ENCODE results near the gene TRAPPC1. TPM values are rescaled to one million over a fixed set of nuclear protein-coding genes. Genes with fewer than 3 reads are reported as not detected.

The TRAPPC1 gene, protein sequence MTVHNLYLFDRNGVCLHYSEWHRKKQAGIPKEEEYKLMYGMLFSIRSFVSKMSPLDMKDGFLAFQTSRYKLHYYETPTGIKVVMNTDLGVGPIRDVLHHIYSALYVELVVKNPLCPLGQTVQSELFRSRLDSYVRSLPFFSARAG
- total RNA-seq (2012; rRNA removed) (31.4 and 50.4 TPM in 2 replicates), polyA plus RNA-seq (2012; rRNA removed) (303 and 341 TPM in 2 replicates), Bru-seq, nascent RNA (percentile 89 among the genes with signal in this experiment), BruChase-seq, experiment 1, labeled RNA remaining after a 6-hour chase (percentile 88 among the genes with signal in this experiment), BruChase-seq, experiment 2, labeled RNA remaining after a 2-hour chase (percentile 84 among the genes with signal in this experiment)
- 541 and 542 TPM in 2 replicates for polyA plus RNA-seq (2012; cell fraction: cytosol; rRNA removed)
- 96.2 and 138 TPM in 2 replicates for polyA plus RNA-seq (2012; cell fraction: nucleus; rRNA removed; ENCODE audit: low replicate concordance)
- long read RNA-seq, transcript TRAPPC1-201 (4 exons, 811 nt) = major isoform, 33 of 49 reads
- long read RNA-seq, partial matches to known transcripts = 6 of 49 reads
- long read RNA-seq, other reads (novel, unspliced or antisense) = 5 of 49 reads

DNA sequence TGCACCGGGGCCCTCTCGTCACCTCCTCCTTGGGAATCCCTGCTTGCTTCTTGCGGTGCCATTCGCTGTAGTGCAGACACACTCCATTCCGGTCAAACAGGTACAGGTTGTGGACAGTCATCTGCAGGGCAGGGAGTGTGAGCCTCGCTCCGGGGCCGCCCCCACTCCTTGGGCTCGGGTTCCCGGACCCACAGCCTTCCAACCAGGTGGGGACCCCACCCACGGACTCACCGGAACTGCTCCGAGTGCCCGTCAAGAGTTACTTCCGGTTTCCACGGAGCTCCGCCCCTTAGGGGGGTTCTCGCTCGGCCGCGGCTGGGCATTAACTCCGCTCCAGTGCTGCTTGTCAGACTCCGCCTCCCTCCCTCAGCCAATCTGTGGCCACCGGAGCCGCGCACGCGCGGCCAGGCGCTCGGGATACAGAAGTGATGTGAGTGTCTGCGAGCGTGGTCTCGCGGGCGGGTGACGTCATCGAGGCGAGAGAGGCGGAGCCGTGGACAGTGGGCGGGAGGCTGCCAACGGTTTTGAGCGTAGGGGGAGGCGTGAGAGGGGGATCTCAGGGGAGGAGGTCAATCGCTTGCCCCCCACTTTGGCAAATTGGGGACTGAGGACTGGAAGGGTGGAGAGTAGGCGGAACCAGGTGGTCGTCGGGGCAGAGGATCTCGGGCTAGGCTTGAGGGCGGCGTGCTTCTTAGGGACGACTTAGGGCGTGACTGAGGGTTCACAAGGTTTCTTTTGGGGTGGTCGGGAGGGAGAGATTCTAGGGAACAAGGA is at the start of gene TRAPPC1, which contains the start of gene CNTROB:
TSS of gene TRAPPC1 (minus strand) at position 238 of the 774 bp plus-strand sequence. CDS start at position 121, 117 bp downstream.
TSS of gene CNTROB (plus strand) at position 498 of the 774 bp plus-strand sequence. CDS start 874 bp downstream, outside the sequence.
- POLR2A ChIA-PET (ENCODE audit: unreplicated experiment) = interaction anchor here (0.6 to 1.0 kb wide), 3 partner anchors 14 to 16 kb away, joined by 4 to 9 read pairs (median 6); partner anchors contain the start of gene RNF227
- peak within 1 kb of the TSS; percentile 83 for H2BK5ac ChIP-seq (ENCODE audit: low read depth, low read length, poor library complexity, severe bottlenecking)
- TF ChIP-seq RCOR1 (IDR thresholded peaks at IDR 0.05; ENCODE audit: insufficient replicate concordance, low read length) (no peak), MAFK (IDR thresholded peaks at IDR 0.05; ENCODE audit: low read depth, low read length) (no peak), POLR2A (IDR thresholded peaks at IDR 0.05; ENCODE audit: low read depth, low read length) (peak; percentile 77; the same call in 1 of the 2 replicates), CHD1 (IDR thresholded peaks at IDR 0.05; ENCODE audit: low read depth, low read length) (no peak), FOS (IDR thresholded peaks at IDR 0.05; ENCODE audit: low read depth, low read length) (peak; percentile 72), RAD21 (IDR thresholded peaks at IDR 0.05; ENCODE audit: low read length) (no peak), MAZ (IDR thresholded peaks at IDR 0.05; ENCODE audit: borderline replicate concordance, low read depth, low read length) (peak; percentile 75; the same call in 1 of the 2 replicates), BHLHE40 (IDR thresholded peaks at IDR 0.05; ENCODE audit: low read depth, low read length) (peak; percentile 60; the same call in 1 of the 2 replicates)
- TF ChIP-seq, protein P1, sequence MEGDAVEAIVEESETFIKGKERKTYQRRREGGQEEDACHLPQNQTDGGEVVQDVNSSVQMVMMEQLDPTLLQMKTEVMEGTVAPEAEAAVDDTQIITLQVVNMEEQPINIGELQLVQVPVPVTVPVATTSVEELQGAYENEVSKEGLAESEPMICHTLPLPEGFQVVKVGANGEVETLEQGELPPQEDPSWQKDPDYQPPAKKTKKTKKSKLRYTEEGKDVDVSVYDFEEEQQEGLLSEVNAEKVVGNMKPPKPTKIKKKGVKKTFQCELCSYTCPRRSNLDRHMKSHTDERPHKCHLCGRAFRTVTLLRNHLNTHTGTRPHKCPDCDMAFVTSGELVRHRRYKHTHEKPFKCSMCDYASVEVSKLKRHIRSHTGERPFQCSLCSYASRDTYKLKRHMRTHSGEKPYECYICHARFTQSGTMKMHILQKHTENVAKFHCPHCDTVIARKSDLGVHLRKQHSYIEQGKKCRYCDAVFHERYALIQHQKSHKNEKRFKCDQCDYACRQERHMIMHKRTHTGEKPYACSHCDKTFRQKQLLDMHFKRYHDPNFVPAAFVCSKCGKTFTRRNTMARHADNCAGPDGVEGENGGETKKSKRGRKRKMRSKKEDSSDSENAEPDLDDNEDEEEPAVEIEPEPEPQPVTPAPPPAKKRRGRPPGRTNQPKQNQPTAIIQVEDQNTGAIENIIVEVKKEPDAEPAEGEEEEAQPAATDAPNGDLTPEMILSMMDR (conservative IDR thresholded peaks at IDR 0.05; ENCODE audit: low read depth, low read length) = no peak
- TF ChIP-seq, protein P2, sequence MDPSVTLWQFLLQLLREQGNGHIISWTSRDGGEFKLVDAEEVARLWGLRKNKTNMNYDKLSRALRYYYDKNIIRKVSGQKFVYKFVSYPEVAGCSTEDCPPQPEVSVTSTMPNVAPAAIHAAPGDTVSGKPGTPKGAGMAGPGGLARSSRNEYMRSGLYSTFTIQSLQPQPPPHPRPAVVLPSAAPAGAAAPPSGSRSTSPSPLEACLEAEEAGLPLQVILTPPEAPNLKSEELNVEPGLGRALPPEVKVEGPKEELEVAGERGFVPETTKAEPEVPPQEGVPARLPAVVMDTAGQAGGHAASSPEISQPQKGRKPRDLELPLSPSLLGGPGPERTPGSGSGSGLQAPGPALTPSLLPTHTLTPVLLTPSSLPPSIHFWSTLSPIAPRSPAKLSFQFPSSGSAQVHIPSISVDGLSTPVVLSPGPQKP (IDR thresholded peaks at IDR 0.05; ENCODE audit: borderline replicate concordance, low read depth, low read length) = 0 out of 2 replicates have a peak, but pooled peaks have one; percentile 38

More for the DNA sequence above, at the start of gene TRAPPC1, which contains the start of gene CNTROB:
- H3K4ac ChIP-seq (ENCODE audit: low read depth, low read length) = peak within 1 kb of the TSS; percentile 96
- CTCF ChIA-PET = no interaction called here
- H3K36me3 ChIP-seq (ENCODE audit: control insufficient read depth, insufficient read depth, low read length) = peaks cover 6% of the 10 kb centered on the region; the same call in 1 of the 2 replicates
- peak within 1 kb of the TSS; percentile 78 for H2BK120ac ChIP-seq (ENCODE audit: low read depth, low read length)
- no peaks in the 10 kb centered on the region for H3K27me3 ChIP-seq (ENCODE audit: control insufficient read depth, insufficient read depth, low read length)
- peak within 1 kb of the TSS; percentile 97 for H3K23ac ChIP-seq (ENCODE audit: low read depth, low read length)
- H4K8ac ChIP-seq (ENCODE audit: low read depth in 2 of 2, low read length in 2 of 2) = peak within 1 kb of the TSS; percentile 86 to 95
- peak; percentile 99 for DNase-seq
- no peaks in the 10 kb centered on the region for H3K9me3 ChIP-seq (ENCODE audit: control insufficient read depth, insufficient read depth, low read length)
- 0 out of 3 replicates have a peak within 1 kb of the TSS, but pooled peaks have one; percentile 54 for H2BK15ac ChIP-seq (ENCODE audit: low read depth, low read length)
- peak within 1 kb of the TSS; percentile 90 for H3K27ac ChIP-seq (ENCODE audit: insufficient read depth, low read length)
- H2AFZ ChIP-seq (replicated peaks; ENCODE audit: low read length, poor library complexity) = peak within 1 kb of the TSS; percentile 97
- no TSS peak for BruUV-seq (replicated peaks)
- in situ Hi-C loops (cut with MboI; ENCODE audit: low sequenced_read_pairs) = no loop called here
- H3K56ac ChIP-seq (ENCODE audit: extremely low read depth, insufficient read depth, low read length) = peak within 1 kb of the TSS; percentile 86
- peak within 1 kb of the TSS; percentile 99 for H2AK5ac ChIP-seq (ENCODE audit: low read depth, low read length)
- dilution Hi-C loops (cut with HindIII; ENCODE audit: low sequenced_read_pairs, unreplicated experiment) = no loop called here
- no peaks in the 10 kb centered on the region; the same call in 1 of the 2 replicates for H4K20me1 ChIP-seq (ENCODE audit: insufficient read depth, low read length)
- intact Hi-C loops (cut with micrococcal nuclease) = loop anchor here (1.0 to 5.0 kb wide), 3 partner anchors 17 to 125 kb away; no protein-coding TSS in a partner anchor
- H3K4me3 ChIP-seq (ENCODE audit: insufficient read depth, low read depth, low read length) = peak within 1 kb of the TSS; percentile 88
- H3K14ac ChIP-seq (replicated peaks; ENCODE audit: low read depth, low read length) = peak within 1 kb of the TSS; percentile 99
- peaks cover 7% of the 10 kb centered on the region; the same call in 1 of the 2 replicates for H3K4me1 ChIP-seq (ENCODE audit: control insufficient read depth, insufficient read depth, low read length)
- H3K4me2 ChIP-seq (ENCODE audit: low read depth, low read length) = peak within 1 kb of the TSS; percentile 95
- WGBS, 2 experiments (ENCODE audit: extremely low coverage in 2 of 2, insufficient read length in 1 of 2) = 0% methylated on average over 7 of the region's 55 CpGs; no CpG with 5 or more reads in 1 of the 2 experiments
- peak within 1 kb of the TSS; percentile 84 for H4K5ac ChIP-seq (ENCODE audit: low read depth, low read length)
- peak; percentile 96 for ATAC-seq (ENCODE audit: low read depth)
- H2BK20ac ChIP-seq (ENCODE audit: low read depth, low read length) = no peak within 1 kb of the TSS; the same call in 1 of the 2 replicates
- peak within 1 kb of the TSS; percentile 94 for H3K9ac ChIP-seq (ENCODE audit: low read depth, low read length)
- H3K18ac ChIP-seq (ENCODE audit: low read depth, low read length) = peak within 1 kb of the TSS; percentile 66
- peaks cover 38 to 67% of the 10 kb centered on the region in 2 experiments for H3K79me1 ChIP-seq (ENCODE audit: low read depth in 1 of 2, low read length in 2 of 2)
- peak within 1 kb of the TSS; percentile 95 for H4K91ac ChIP-seq (ENCODE audit: insufficient read depth, low read depth, low read length)
- H3K9me1 ChIP-seq (ENCODE audit: insufficient read depth, low read length) = peaks cover 10% of the 10 kb centered on the region
- peak within 1 kb of the TSS; percentile 100 for H2AK9ac ChIP-seq (replicated peaks; ENCODE audit: low read depth, low read length, poor library complexity)

Measured in IMR-90 (cell line).